RWPE2 (cell line): ENCODE results near the gene NEURL1.

ENCODE experiments used
- ATAC-seq: fragments of 200-7000 bp; cut with Tn5 transposase; 3 replicates; pipeline ENCODE4 v1.9.1; 2021; ENCODE audit warnings: low read depth
- DNase-seq: peaks from one replicate; pipeline ENCODE4 v3.0.0-alpha.2; 2020; ENCODE audit warnings: low spot score
- H3K27ac ChIP-seq: fragments of 450-650 bp; 2 replicates; pipeline ENCODE4 v1.5.1; 2017; ENCODE audit warnings: mild to moderate bottlenecking; ENCODE audit not compliant: poor library complexity, severe bottlenecking
- H3K27me3 ChIP-seq: fragments of 250-450 bp; sonication (Bioruptor Pico); 2 replicates; pipeline ENCODE4 v1.5.1; 2021; ENCODE audit warnings: mild to moderate bottlenecking, moderate library complexity; ENCODE audit not compliant: insufficient read depth, poor library complexity, severe bottlenecking
- H3K36me3 ChIP-seq: fragments of 250-450 bp; sonication (Bioruptor Pico); 2 replicates; pipeline ENCODE4 v1.5.1; 2020; ENCODE audit warnings: low read depth, mild to moderate bottlenecking, moderate library complexity
- H3K4me1 ChIP-seq: fragments of 250-450 bp; sonication (Bioruptor Pico); 2 replicates; pipeline ENCODE4 v1.5.1; 2021; ENCODE audit warnings: mild to moderate bottlenecking, moderate library complexity; ENCODE audit not compliant: insufficient read depth, poor library complexity, severe bottlenecking
- H3K4me3 ChIP-seq: fragments of 250-450 bp; sonication (Bioruptor Pico); 2 replicates; pipeline ENCODE4 v1.5.1; 2021; ENCODE audit warnings: mild to moderate bottlenecking, moderate library complexity; ENCODE audit not compliant: severe bottlenecking
- H3K9me3 ChIP-seq: fragments of 250-450 bp; sonication (Bioruptor Pico); 2 replicates; pipeline ENCODE4 v1.5.1; 2021; ENCODE audit warnings: mild to moderate bottlenecking, moderate library complexity; ENCODE audit not compliant: severe bottlenecking
- TF ChIP-seq, protein P1 (sequence below): fragments of 450-650 bp; IDR thresholded peaks from one replicate; pipeline ENCODE4 v1.5.1; 2017; ENCODE audit warnings: mild to moderate bottlenecking, moderate library complexity; ENCODE audit not compliant: poor library complexity, severe bottlenecking

The NEURL1 gene

DNA sequence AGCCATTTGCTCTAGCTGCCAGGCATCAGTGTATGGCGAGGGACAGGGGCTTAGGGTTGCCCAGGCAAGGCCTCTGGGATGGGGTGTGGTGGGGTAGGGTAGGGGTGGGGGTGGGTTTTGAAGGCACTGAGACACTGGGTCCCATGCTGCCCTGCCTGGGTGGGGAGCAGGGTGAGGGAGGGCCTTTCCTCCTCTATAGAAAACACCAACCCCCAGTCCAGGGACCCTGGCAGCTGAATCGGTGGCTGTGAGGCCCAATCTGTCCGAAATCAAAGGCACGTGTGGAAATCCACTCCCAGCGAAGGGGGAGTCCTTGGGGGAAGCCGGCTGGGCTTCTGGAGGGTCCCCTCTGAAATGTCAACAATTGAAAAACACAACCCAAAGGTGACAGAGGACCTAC is 106.4 kb downstream of the NEURL1 start:
- no peaks in the 10 kb centered on the region for H3K4me1 ChIP-seq
- H3K27me3 ChIP-seq: no peaks in the 10 kb centered on the region
- peaks cover 25% of the 10 kb centered on the region for H3K36me3 ChIP-seq
- TF ChIP-seq, protein P1, sequence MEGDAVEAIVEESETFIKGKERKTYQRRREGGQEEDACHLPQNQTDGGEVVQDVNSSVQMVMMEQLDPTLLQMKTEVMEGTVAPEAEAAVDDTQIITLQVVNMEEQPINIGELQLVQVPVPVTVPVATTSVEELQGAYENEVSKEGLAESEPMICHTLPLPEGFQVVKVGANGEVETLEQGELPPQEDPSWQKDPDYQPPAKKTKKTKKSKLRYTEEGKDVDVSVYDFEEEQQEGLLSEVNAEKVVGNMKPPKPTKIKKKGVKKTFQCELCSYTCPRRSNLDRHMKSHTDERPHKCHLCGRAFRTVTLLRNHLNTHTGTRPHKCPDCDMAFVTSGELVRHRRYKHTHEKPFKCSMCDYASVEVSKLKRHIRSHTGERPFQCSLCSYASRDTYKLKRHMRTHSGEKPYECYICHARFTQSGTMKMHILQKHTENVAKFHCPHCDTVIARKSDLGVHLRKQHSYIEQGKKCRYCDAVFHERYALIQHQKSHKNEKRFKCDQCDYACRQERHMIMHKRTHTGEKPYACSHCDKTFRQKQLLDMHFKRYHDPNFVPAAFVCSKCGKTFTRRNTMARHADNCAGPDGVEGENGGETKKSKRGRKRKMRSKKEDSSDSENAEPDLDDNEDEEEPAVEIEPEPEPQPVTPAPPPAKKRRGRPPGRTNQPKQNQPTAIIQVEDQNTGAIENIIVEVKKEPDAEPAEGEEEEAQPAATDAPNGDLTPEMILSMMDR: no peak
- no peak for ATAC-seq
- no peak for DNase-seq
- no peak overlapping the region for H3K4me3 ChIP-seq
- no peaks in the 10 kb centered on the region for H3K9me3 ChIP-seq
- H3K27ac ChIP-seq: no peak overlapping the region

DNA sequence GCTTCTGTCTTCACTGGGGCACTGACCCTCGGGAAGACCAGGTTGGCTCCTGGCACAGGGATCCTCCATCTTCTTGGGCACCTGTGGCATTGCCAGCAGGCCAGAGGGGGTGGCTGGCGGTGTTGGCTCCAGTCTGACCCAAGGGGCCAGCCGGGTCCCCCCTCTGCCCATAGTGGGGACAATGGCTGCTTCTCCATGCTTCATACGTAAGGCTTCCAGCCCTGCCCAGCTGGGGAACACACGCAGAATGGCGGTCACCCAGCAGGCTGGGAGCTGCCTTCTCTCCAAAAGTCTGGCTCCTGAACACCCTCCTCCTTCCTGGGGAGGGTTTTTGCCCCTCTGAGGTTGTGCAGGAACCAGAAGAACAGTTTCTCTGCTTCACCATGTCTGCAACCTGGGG is 106.8 kb downstream of the NEURL1 start:
- H3K9me3 ChIP-seq: no peaks in the 10 kb centered on the region
- no peak for DNase-seq
- H3K4me3 ChIP-seq: no peak overlapping the region
- no peak overlapping the region for H3K27ac ChIP-seq
- no peaks in the 10 kb centered on the region for H3K4me1 ChIP-seq
- no peaks in the 10 kb centered on the region for H3K27me3 ChIP-seq
- no peak for ATAC-seq
- TF ChIP-seq, protein P1: no peak
- peaks cover 30% of the 10 kb centered on the region for H3K36me3 ChIP-seq

DNA sequence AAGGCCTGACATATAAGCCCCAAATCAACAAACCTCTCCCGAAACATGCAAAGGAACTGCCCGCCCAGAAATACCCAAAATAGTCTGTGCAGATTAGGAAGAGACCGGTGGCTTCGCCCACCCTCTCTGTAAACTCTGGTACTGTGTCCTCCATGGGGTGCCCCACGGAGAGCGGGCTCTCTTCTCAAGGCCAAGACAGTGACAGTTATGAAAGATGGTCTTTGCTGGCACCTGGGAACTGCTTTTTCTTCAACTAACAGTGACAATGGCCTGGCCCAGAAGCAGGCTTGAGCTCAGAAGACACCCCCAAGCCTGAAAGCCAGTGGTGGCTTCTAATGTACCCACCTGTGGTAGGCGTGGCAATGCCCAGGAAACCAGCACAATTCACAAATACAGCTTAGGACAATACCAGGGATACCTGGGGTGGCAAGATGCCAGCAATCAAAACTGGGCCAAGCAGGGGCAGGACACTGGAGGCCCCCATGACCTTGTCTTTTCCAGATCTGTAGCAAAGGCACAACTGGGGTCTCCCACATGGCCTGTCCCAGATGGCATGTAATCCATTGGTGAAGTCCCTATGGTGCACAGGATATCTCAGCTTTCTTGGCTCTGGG is 107.6 kb downstream of the NEURL1 start:
- ATAC-seq (no peak), DNase-seq (no peak)
- Histone ChIP-seq H3K4me3 (no peak overlapping the region), H3K36me3 (peaks cover 37% of the 10 kb centered on the region), H3K27ac (no peak overlapping the region), H3K4me1 (no peaks in the 10 kb centered on the region), H3K9me3 (no peaks in the 10 kb centered on the region), H3K27me3 (no peaks in the 10 kb centered on the region)
- TF ChIP-seq, protein P1: no peak

DNA sequence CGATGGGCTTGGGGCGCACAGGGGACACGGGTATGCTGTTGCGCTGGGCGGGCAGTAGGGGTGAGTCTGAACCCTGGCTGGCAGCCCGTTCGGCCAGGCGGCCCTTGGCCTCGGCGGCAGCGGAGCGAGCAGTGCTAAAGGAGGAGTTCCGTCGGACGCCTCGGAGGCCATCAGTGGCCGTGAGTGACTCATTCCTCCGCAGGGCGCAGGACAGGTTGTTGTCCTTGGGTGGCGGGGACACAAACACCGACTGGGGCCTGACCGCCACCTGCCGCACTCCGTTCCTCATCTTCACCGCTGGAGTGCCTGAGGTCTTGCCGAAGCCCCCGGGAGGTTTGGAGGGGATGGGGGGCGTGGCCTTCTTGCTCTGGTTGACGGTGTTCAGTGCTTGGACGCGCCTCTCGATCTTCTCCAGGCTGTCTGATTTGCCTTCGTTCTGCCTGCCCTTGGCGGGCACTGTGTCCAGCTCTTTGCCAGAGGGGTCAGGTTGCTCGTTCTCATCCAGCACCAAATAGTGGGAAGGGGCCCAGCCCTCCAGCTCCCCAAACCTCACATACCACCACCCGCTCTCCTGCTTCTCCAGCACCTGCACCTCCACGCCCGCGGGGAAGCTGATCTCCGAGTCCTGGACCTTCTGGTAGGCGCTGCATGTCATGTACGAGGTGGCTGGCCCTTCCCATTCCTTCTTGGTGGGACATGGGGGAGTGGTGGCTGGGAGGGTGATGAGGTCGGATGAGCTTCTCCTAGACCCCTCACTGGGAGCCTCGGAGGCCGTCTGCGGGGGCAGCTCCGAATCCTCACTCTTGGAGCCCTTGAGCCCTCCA is 108.7 kb downstream of the NEURL1 start:
- no peak for DNase-seq
- Histone ChIP-seq H3K9me3 (no peaks in the 10 kb centered on the region), H3K4me1 (no peaks in the 10 kb centered on the region), H3K27me3 (no peaks in the 10 kb centered on the region), H3K36me3 (peaks cover 38% of the 10 kb centered on the region), H3K4me3 (no peak overlapping the region), H3K27ac (no peak overlapping the region)
- TF ChIP-seq, protein P1: no peak
- no peak for ATAC-seq

DNA sequence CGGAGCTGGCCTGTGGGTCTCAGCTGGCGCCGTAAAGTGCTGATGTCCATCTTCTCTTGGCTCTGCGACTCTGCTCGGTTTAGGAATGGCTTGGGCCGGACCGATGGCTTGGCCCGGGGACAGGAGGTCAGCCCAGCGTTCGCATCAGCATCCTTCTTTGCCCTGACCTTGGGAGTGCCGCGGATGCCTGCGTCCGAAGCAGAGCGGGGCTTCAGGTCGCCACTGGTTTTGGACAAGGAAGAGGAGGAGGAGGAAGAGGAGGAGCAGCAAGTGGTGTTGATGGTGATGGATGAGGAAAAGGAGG is 109.3 kb downstream of the NEURL1 start:
- Histone ChIP-seq H3K27me3 (no peaks in the 10 kb centered on the region), H3K4me3 (no peak overlapping the region), H3K4me1 (no peaks in the 10 kb centered on the region), H3K27ac (no peak overlapping the region), H3K36me3 (peaks cover 38% of the 10 kb centered on the region), H3K9me3 (no peaks in the 10 kb centered on the region)
- DNase-seq: no peak
- TF ChIP-seq, protein P1: no peak
- ATAC-seq: no peak
